Ureter (tissue), 1 donor: ENCODE measurements around the gene TRIM9. TPM values are rescaled to one million over a fixed set of nuclear protein-coding genes. Genes with fewer than 3 reads are reported as not detected.
"Not testable (repeated sequence)": the region's sequence is repeated elsewhere in the genome, so short reads cannot be mapped to it uniquely, and the experiment has no call there.

Experiments
- DNase-seq: peaks from one replicate; pipeline ENCODE4 v3.0.0-alpha.2; 2020; ENCODE audit warnings: low spot score
- total RNA-seq: library from RNA; stranded (reverse); gene quantifications from one replicate; pipeline ENCODE4 v1.2.4, GENCODE V29; 2023
- donor health status: DM: yes; HTN: yes; CAD: no.

TRIM9 gene
- total RNA-seq, 1 donor from 2014 or later: 1.7 TPM

DNA sequence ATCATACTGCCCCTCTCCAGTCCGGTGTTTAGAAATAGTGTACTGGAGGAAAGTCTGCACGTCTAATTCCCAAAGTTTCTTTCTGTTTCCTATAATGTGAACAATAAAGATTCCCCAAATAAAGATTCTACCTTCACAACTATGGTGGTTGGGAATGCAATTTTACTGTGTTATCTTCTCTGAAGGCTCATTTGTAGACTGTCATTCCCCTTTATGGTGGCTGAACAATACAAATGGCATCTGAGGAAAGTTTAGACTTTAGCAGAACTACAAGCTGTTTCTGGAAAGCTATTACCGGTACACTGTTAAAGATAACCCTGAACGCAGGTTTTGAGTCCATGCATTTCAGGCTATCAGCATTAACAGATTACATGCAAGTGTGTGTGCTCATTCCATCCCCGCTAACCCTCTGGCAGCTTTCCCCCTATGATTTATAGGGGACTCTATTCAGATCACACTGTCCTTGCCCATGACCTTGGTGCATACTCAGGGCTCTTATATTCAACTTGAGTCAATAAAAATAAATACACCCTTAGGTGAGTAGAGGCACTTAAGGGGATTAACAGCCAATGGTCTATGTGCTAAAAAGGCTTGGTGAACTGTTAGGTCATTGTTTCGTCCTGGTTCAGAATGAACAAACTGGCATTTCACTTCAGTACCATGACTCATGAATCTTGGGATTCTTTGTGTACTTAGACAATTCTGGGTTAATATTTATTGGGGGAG, 89.9 kb downstream of the TRIM9 start:
- no peak for DNase-seq

DNA sequence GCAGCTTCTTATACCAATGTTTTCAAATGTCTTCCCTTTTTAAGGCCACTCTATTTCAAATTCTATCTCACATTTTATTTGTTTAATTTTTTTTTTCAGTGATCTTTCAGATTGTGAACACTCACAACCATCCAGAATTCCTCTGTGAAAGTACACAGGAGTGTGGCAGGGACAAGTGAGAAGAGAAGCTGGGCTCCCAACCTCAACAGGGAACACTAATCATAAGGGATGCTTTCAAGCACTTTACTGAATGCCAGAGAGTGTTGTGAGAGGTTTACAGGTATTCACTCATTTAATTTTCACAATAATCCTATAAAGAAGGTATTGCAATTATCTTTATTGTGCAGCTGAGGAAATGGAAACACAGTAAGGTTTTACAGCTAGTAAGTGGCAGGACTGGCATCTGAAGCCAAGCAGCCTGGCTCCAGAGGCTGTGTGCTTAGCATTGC, 90.5 kb downstream of the TRIM9 start:
- no peak for DNase-seq

- no peak for DNase-seq
These were observed 92.4 kb downstream of the TRIM9 start for GRCh38 chr14:51002406-51002999.

DNA sequence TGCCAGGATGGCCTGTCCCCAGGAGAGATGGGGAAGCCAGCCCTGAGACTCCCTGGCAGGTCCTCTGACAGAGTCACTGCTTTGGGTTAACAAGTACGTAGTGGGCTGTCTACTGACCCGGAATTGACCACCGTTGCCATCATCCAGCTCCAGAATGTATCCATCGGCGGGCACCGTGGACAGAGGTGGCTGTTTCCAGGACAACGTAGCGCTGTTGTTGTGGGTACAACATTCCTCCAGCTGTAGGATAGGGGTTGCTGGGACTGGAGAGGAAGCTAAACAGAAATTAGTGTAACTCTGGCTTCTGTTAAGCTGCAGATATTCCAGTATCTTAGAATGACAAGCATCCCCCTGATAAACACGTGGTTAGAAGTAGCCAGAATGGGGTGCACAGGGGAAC, 94.3 kb downstream of the TRIM9 start:
- no peak for DNase-seq

- DNase-seq: no peak
These were observed 95.2 kb downstream of the TRIM9 start for GRCh38 chr14:50999726-51000125.

DNA sequence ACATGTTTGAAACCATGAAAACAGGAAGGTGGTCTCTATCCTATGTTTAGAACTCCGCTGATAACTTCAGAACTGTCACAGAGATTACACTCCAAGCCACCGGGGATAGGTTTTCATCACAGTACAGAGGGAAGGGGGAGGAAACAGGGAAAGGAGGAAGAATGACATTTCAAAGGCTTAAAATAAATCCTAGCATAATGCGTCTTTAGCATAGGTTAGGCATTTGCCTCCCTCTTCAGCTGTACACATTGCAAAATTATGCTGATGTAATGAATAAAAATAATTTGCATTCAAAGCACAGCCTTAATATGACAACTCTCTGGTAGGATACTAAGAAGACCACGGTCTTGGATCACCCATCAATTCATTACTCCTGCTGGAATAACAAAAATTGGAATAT, 96.3 kb downstream of the TRIM9 start:
- no peak for DNase-seq

GRCh38 chr14:50997712-50998111, 97.2 kb downstream of the TRIM9 start:
- no peak for DNase-seq

GRCh38 chr14:50994158-50994557, 100.7 kb downstream of the TRIM9 start:
- DNase-seq: not testable (repeated sequence)

- no peak for DNase-seq
These were observed 109.0 kb downstream of the TRIM9 start for GRCh38 chr14:50985859-50986331.

- DNase-seq: no peak
These were observed 109.6 kb downstream of the TRIM9 start for GRCh38 chr14:50985124-50985858.

DNA sequence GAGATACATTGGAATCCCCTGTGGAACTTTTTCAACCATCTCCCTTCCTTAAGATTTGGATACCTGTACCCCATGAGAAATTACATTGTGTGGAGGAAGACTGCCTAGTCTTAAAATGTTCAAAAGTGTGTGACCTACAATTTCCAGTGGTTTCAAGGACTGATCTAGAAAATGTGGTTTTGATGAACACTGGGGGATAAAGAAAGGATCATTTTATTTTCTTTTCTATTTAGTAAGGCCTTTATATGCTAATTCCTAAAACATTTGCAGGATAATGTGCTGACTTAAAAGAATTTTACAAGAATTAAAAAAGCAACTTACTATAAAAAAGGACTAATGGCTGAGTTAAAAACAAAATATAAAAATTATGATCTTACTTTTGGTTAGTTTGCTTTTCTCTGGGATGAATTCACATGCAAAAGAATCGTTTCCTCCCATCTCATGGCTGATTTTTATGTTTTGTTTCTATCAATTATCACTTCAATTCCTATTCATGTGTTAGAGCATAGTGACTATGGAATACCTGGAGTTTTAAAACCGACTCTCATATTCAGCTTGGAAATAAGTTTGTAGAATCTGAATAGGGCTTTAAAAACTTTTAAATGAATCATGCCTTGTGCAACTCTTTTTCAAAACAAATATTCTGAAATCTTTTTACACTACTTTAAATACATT, 110.7 kb downstream of the TRIM9 start:
- no peak for DNase-seq

- DNase-seq: no peak
These were observed 114.7 kb downstream of the TRIM9 start for GRCh38 chr14:50979941-50980850.

- DNase-seq: no peak
These were observed 116.0 kb downstream of the TRIM9 start for GRCh38 chr14:50978888-50979287.

DNA sequence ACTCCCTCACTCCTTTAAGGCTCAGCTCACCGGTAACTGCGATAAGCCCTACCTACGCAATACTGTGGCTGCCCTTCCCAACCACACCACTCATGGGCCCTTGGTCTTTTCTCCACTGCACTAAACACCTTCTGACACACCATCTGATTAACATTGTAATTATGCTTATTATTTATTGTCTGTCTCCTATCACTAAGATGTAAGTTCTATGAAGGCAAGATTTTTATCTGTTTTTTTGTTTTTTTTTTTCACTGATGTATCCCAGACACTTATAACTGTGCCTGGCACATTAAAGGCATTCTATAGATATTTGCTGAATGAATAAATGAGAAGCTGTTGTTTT, 116.4 kb downstream of the TRIM9 start:
- DNase-seq: no peak

- DNase-seq: no peak
These were observed 116.9 kb downstream of the TRIM9 start for GRCh38 chr14:50977863-50978528.

DNA sequence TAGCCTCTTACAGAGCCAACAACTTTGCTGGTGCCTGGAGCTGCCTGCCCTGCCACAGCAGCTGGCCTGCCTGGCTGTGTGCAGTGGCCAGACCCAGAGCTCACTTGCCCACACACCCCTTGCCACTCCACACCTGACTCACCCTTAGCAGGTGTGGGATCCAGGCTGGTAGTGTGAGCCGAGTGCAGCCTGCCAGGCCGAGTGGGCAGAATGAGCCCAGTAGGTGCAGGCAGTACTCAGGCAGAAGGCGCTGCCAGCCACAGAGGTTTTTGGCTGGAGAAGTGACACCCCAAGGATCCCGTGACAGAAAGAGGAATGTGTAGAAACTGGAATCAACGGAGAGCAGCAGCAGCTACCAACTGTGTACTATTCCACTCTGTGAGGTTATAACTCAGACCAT, 120.8 kb downstream of the TRIM9 start:
- DNase-seq: no peak

GRCh38 chr14:50972734-50973133, 122.2 kb downstream of the TRIM9 start:
- DNase-seq: no peak

DNA sequence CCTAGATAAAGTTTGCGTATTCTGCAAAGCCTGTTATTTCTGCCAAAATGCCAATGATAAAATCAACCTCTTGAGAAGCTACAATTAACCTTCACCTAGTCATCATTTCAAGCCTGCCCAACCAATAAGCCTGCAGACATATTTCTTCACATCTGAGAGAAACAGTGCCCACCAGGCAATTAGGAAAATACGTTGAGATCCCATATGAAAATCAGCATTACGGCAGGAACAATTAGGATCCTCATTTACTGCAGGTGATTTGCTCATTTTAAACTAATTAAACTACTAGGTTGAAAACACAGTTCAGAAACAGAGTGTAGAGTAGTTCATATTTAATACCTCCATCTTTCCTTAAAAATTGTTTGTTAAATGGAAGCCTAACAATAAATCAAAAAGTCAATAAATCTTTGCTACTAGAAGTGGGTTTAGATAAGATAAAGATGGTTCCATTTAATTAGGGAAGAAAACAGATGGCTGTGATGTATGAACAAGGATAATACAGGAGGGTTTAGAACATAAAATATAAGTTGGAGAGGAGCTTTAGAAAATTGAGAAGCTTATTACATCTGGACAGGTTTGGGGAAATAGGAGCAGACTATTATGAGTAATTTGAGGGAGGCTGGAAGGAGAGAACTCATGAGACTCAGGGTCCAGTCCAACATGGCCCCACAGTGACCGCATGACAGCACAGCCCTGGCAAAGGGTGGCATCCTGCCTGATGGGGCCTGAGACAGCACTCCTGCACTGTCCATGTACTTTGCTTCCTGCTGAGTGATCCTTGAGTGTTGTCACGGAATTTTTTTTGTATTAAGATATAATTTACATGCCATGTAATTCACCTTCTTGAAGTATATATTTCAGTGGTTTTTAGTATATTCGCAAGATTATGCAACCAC, 123.8 kb downstream of the TRIM9 start:
- no peak for DNase-seq

- DNase-seq: no peak
These were observed 127.1 kb downstream of the TRIM9 start for GRCh38 chr14:50967790-50968189.

DNA sequence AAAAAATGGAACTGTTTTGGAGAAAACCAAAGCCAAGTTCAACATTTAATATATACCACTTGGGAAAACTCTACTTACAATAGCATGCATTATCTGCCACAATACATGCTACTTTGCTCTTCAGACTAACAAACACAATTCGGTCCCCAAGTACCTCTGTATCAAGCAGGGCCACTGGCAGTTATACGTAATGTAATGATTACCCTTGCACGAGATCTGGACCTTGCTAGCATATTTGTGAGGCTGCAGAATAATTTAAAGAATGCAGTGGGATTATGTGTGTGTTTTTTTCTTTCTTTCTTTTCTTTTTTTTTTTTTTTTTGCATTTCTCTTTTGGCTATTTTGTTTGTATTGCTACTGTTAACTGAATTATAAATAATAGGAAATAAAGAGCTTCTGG, 127.8 kb downstream of the TRIM9 start:
- DNase-seq: no peak
